Measurements from ENCODE around the gene TTC24. TPM values are rescaled to one million over a fixed set of nuclear protein-coding genes. Genes with fewer than 3 reads are reported as not detected.

TTC24 gene
- total and polyA plus RNA-seq, 2 experiments from 2014 or later: not detected

DNA sequence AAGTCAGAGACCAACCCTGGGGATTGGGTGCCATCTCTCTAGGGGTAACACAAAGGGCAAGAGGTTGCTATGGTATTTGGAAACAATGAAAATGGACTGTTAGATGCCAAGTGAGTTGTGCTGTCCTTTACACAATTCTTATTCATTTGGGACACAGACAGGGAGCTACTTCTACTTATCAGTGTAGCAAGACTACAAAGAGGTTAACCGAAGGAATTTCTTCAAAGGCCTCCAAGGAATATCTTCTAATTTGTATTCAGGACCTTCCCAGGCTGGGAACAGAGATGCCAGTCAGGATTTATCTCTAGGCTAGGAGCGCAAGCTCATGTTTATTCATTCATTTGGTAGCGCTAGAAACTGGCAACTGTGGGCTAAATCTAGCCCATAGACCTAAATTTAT, 14.7 kb downstream of the TTC24 start (continued):
- TF ChIP-seq EZH2 (IDR thresholded peaks at IDR 0.05; ENCODE audit: low read depth, unreplicated experiment) (no peak), CREB1 (CRISPR knock-in tag; IDR thresholded peaks at IDR 0.05; ENCODE audit: low read depth) (no peak), ZNF114 (CRISPR knock-in tag; IDR thresholded peaks at IDR 0.05) (no peak)
- TF ChIP-seq, protein P1, sequence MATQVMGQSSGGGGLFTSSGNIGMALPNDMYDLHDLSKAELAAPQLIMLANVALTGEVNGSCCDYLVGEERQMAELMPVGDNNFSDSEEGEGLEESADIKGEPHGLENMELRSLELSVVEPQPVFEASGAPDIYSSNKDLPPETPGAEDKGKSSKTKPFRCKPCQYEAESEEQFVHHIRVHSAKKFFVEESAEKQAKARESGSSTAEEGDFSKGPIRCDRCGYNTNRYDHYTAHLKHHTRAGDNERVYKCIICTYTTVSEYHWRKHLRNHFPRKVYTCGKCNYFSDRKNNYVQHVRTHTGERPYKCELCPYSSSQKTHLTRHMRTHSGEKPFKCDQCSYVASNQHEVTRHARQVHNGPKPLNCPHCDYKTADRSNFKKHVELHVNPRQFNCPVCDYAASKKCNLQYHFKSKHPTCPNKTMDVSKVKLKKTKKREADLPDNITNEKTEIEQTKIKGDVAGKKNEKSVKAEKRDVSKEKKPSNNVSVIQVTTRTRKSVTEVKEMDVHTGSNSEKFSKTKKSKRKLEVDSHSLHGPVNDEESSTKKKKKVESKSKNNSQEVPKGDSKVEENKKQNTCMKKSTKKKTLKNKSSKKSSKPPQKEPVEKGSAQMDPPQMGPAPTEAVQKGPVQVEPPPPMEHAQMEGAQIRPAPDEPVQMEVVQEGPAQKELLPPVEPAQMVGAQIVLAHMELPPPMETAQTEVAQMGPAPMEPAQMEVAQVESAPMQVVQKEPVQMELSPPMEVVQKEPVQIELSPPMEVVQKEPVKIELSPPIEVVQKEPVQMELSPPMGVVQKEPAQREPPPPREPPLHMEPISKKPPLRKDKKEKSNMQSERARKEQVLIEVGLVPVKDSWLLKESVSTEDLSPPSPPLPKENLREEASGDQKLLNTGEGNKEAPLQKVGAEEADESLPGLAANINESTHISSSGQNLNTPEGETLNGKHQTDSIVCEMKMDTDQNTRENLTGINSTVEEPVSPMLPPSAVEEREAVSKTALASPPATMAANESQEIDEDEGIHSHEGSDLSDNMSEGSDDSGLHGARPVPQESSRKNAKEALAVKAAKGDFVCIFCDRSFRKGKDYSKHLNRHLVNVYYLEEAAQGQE (IDR thresholded peaks at IDR 0.05; ENCODE audit: unreplicated experiment): no peak
- TF ChIP-seq, protein P2, sequence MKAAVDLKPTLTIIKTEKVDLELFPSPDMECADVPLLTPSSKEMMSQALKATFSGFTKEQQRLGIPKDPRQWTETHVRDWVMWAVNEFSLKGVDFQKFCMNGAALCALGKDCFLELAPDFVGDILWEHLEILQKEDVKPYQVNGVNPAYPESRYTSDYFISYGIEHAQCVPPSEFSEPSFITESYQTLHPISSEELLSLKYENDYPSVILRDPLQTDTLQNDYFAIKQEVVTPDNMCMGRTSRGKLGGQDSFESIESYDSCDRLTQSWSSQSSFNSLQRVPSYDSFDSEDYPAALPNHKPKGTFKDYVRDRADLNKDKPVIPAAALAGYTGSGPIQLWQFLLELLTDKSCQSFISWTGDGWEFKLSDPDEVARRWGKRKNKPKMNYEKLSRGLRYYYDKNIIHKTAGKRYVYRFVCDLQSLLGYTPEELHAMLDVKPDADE (IDR thresholded peaks at IDR 0.05): no peak

DNA sequence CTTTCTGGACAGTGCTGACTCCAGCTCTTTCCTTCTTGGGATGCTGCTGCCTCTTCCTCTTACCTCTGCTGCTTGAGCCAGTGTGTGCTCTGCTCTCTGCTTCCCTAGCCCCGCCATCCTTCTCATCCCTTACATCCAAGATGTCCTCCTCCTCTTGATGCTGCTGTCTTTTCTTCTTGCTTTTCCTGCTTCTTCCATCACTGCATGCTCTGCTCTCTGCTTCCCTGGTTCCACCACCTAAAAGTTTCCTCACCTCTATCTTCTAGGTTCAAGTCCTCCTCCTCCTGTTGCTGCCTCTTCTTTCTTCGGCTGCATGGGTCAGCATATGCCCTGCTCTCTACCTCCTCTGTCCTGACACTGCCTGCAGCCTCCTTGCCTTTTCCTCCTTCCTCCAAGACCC, 15.5 kb downstream of the TTC24 start:
- H3K4me3 ChIP-seq: no peak overlapping the region
- H3F3A ChIP-seq (replicated peaks; ENCODE audit: low read depth): peaks cover 54% of the 10 kb centered on the region
- TF ChIP-seq POLR2AphosphoS5 (IDR thresholded peaks at IDR 0.05; ENCODE audit: low read depth): no peak
- TF ChIP-seq, protein P3, sequence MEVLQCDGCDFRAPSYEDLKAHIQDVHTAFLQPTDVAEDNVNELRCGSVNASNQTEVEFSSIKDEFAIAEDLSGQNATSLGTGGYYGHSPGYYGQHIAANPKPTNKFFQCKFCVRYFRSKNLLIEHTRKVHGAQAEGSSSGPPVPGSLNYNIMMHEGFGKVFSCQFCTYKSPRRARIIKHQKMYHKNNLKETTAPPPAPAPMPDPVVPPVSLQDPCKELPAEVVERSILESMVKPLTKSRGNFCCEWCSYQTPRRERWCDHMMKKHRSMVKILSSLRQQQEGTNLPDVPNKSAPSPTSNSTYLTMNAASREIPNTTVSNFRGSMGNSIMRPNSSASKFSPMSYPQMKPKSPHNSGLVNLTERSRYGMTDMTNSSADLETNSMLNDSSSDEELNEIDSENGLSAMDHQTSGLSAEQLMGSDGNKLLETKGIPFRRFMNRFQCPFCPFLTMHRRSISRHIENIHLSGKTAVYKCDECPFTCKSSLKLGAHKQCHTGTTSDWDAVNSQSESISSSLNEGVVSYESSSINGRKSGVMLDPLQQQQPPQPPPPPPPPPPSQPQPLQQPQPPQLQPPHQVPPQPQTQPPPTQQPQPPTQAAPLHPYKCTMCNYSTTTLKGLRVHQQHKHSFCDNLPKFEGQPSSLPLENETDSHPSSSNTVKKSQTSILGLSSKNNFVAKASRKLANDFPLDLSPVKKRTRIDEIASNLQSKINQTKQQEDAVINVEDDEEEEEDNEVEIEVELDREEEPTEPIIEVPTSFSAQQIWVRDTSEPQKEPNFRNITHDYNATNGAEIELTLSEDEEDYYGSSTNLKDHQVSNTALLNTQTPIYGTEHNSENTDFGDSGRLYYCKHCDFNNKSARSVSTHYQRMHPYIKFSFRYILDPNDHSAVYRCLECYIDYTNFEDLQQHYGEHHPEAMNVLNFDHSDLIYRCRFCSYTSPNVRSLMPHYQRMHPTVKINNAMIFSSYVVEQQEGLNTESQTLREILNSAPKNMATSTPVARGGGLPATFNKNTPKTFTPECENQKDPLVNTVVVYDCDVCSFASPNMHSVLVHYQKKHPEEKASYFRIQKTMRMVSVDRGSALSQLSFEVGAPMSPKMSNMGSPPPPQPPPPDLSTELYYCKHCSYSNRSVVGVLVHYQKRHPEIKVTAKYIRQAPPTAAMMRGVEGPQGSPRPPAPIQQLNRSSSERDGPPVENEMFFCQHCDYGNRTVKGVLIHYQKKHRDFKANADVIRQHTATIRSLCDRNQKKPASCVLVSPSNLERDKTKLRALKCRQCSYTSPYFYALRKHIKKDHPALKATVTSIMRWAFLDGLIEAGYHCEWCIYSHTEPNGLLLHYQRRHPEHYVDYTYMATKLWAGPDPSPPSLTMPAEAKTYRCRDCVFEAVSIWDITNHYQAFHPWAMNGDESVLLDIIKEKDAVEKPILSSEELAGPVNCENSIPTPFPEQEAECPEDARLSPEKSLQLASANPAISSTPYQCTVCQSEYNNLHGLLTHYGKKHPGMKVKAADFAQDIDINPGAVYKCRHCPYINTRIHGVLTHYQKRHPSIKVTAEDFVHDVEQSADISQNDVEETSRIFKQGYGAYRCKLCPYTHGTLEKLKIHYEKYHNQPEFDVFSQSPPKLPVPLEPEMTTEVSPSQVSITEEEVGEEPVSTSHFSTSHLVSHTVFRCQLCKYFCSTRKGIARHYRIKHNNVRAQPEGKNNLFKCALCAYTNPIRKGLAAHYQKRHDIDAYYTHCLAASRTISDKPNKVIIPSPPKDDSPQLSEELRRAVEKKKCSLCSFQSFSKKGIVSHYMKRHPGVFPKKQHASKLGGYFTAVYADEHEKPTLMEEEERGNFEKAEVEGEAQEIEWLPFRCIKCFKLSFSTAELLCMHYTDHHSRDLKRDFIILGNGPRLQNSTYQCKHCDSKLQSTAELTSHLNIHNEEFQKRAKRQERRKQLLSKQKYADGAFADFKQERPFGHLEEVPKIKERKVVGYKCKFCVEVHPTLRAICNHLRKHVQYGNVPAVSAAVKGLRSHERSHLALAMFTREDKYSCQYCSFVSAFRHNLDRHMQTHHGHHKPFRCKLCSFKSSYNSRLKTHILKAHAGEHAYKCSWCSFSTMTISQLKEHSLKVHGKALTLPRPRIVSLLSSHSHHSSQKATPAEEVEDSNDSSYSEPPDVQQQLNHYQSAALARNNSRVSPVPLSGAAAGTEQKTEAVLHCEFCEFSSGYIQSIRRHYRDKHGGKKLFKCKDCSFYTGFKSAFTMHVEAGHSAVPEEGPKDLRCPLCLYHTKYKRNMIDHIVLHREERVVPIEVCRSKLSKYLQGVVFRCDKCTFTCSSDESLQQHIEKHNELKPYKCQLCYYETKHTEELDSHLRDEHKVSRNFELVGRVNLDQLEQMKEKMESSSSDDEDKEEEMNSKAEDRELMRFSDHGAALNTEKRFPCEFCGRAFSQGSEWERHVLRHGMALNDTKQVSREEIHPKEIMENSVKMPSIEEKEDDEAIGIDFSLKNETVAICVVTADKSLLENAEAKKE (CRISPR knock-in tag; IDR thresholded peaks at IDR 0.05): no peak
- no peak for TF ChIP-seq ZNF114 (CRISPR knock-in tag; IDR thresholded peaks at IDR 0.05)
- no peak for TF ChIP-seq NANOG (IDR thresholded peaks at IDR 0.05; ENCODE audit: borderline replicate concordance)
- Mint-ChIP-seq H3K27me3 (ENCODE audit: insufficient read depth, low read depth, poor library complexity) (peaks cover 4% of the 10 kb centered on the region), H3K4me1 (peaks cover 17% of the 10 kb centered on the region), H3K9me3 (no peaks in the 10 kb centered on the region), H3K36me3 (ENCODE audit: low read depth) (peaks cover 66% of the 10 kb centered on the region), H3K27ac (no peak overlapping the region), H3K4me3 (no peak overlapping the region; the same call in 2 of the 3 replicates)
- no peaks in the 10 kb centered on the region for H3K27me3 ChIP-seq (ENCODE audit: insufficient read depth)
- DNase-seq (ENCODE audit: low spot score): no peak
- H3K4me2 ChIP-seq: no peak overlapping the region
- H3K9me2 ChIP-seq (ENCODE audit: insufficient read depth): no peaks in the 10 kb centered on the region
- peaks cover 23% of the 10 kb centered on the region for H4K20me1 ChIP-seq (replicated peaks; ENCODE audit: insufficient read depth)
- H3K27ac ChIP-seq (ENCODE audit: low read depth): no peak overlapping the region
- peaks cover 8% of the 10 kb centered on the region; the same call in 1 of the 2 replicates for H3K4me1 ChIP-seq (ENCODE audit: insufficient read depth)
- H3K79me2 ChIP-seq (replicated peaks; ENCODE audit: insufficient read depth): peaks cover 15% of the 10 kb centered on the region
- peaks cover 23% of the 10 kb centered on the region for H3K36me3 ChIP-seq (ENCODE audit: insufficient read depth)
- no peak overlapping the region for H2AFZ ChIP-seq
- no peak for ATAC-seq
